Uterus (tissue), 4 donors: ENCODE measurements around the gene KRTAP10-10. TPM values are rescaled to one million over a fixed set of nuclear protein-coding genes. Genes with fewer than 3 reads are reported as not detected.
"Not testable (repeated sequence)": the region's sequence is repeated elsewhere in the genome, so short reads cannot be mapped to it uniquely, and the experiment has no call there.

Experiments
- DNase-seq, 2 donors: peaks; one replicate each; pipeline ENCODE4 v3.0.0-alpha.2; 2019 to 2020
- H3K27ac ChIP-seq, 2 donors: fragments of 200-600 bp; sonication (generic); 1 replicate in 1 of 2; 2 replicates in 1 of 2; pipeline ENCODE4 v1.5.1; 2016 to 2018
- H3K27me3 ChIP-seq, 2 donors: fragments of 200-600 bp; sonication (generic); one replicate each; pipeline ENCODE4 v1.5.1; 2018 to 2019; ENCODE audit warnings: control low read depth in 1 of 2
- H3K36me3 ChIP-seq, 2 donors: fragments of 200-600 bp; sonication (generic); one replicate each; pipeline ENCODE4 v1.5.1; 2019; ENCODE audit warnings: control low read depth in 1 of 2
- H3K4me1 ChIP-seq, 2 donors: fragments of 200-600 bp; sonication (generic); one replicate each; pipeline ENCODE4 v1.5.1; 2018 to 2019; ENCODE audit warnings: control low read depth in 1 of 2
- H3K4me3 ChIP-seq, 2 donors: fragments of 200-600 bp; sonication (generic); 1 replicate in 1 of 2; 2 replicates in 1 of 2; pipeline ENCODE4 v1.5.1; 2018 to 2019; ENCODE audit warnings: mild to moderate bottlenecking in 1 of 2
- H3K9me3 ChIP-seq, 2 donors: fragments of 200-600 bp; sonication (generic); one replicate each; pipeline ENCODE4 v1.5.1; 2019; ENCODE audit warnings: control low read depth in 1 of 2
- POLR2A ChIP-seq, 2 donors: fragments of 450-650 bp; IDR thresholded peaks; one replicate each; pipeline ENCODE4 v1.6.1; 2016; ENCODE audit warnings: antibody characterized with exemption in 2 of 2, mild to moderate bottlenecking in 1 of 2, moderate library complexity in 1 of 2
- intact Hi-C: fragments of 100-400 bp; cut with DNase I; formaldehyde crosslinking; loops from one replicate; pipeline ENCODE4 v1.15.1; 2023; ENCODE audit warnings: low total_unique reads
- total RNA-seq, 4 donors: library from RNA; depleted of rRNA in 3 of 4; stranded (reverse); fragments of >200 nt in 3 of 4; gene quantifications; one replicate each; pipeline versions ENCODE4 v1.1.0 to v1.2.4, GENCODE V29; 2014 to 2023
- TF ChIP-seq, protein P1 (sequence below), 4 experiments: fragments of 200-600 bp in 2 of 4; fragments of 450-650 bp in 2 of 4; sonication (generic) in 2 of 4; IDR thresholded peaks; one replicate each; pipeline ENCODE4 v1.5.1; 2016 to 2019; ENCODE audit warnings: antibody characterized with exemption in 4 of 4, mild to moderate bottlenecking in 2 of 4, moderate library complexity in 1 of 4
- donor health status: DM: yes; HTN: yes; CAD: no.

Gene KRTAP10-10
- total RNA-seq, 4 donors from 2014 or later: not detected

GRCh38 chr21:44626262-44626661 is 10.9 kb upstream of the KRTAP10-10 start:
- TF ChIP-seq POLR2A (IDR thresholded peaks at IDR 0.05): no peak
- TF ChIP-seq, protein P1, sequence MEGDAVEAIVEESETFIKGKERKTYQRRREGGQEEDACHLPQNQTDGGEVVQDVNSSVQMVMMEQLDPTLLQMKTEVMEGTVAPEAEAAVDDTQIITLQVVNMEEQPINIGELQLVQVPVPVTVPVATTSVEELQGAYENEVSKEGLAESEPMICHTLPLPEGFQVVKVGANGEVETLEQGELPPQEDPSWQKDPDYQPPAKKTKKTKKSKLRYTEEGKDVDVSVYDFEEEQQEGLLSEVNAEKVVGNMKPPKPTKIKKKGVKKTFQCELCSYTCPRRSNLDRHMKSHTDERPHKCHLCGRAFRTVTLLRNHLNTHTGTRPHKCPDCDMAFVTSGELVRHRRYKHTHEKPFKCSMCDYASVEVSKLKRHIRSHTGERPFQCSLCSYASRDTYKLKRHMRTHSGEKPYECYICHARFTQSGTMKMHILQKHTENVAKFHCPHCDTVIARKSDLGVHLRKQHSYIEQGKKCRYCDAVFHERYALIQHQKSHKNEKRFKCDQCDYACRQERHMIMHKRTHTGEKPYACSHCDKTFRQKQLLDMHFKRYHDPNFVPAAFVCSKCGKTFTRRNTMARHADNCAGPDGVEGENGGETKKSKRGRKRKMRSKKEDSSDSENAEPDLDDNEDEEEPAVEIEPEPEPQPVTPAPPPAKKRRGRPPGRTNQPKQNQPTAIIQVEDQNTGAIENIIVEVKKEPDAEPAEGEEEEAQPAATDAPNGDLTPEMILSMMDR (IDR thresholded peaks at IDR 0.05): no peak
- intact Hi-C loops: no loop called here

DNA sequence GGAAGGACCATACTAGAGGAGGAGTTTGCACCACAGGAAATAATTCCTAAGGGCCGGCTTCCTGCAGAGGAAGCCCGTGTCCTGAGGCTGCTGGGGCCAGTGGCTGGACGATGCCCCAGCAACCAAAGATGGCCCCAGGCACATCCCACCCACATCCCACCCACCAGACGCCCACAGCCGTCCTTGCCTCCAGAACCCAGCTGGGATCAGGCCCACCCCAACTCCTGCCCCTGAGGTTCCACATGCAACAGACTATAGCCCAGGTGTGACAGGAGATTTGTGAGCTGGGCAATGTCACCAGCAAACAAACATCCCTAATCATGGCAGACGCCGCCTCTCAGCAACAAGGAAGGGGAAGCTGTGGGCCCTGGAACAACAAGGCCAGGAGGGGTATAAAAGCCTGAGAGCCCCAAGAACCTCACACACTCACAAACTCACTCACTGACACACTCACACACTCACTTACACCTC is 10.4 kb upstream of the KRTAP10-10 start, which contains the start of gene KRTAP10-9:
TSS of gene KRTAP10-9 (plus strand) at position 421 of the 471 bp plus-strand sequence. CDS start 79 bp downstream, outside the sequence.
- intact Hi-C loops: no loop called here
- no peak for DNase-seq
- Histone ChIP-seq H3K4me3 (no peak within 1 kb of the TSS), H3K9me3 (peaks cover 0 to 1% of the 10 kb centered on the region in 2 donors), H3K27ac (no peak within 1 kb of the TSS), H3K27me3 (no peaks in the 10 kb centered on the region), H3K36me3 (no peaks in the 10 kb centered on the region), H3K4me1 (no peaks in the 10 kb centered on the region)
- TF ChIP-seq, protein P1 (IDR thresholded peaks at IDR 0.05): no peak
- TF ChIP-seq POLR2A (IDR thresholded peaks at IDR 0.05): no peak

More at GRCh38 chr21:44626262-44626661, 10.9 kb upstream of the KRTAP10-10 start:
- no peak for DNase-seq
- H3K36me3 ChIP-seq: no peaks in the 10 kb centered on the region
- no peaks in the 10 kb centered on the region for H3K4me1 ChIP-seq
- no peaks in the 10 kb centered on the region for H3K27me3 ChIP-seq
- no peak overlapping the region for H3K4me3 ChIP-seq
- no peak overlapping the region for H3K27ac ChIP-seq
- no peaks in the 10 kb centered on the region for H3K9me3 ChIP-seq

DNA sequence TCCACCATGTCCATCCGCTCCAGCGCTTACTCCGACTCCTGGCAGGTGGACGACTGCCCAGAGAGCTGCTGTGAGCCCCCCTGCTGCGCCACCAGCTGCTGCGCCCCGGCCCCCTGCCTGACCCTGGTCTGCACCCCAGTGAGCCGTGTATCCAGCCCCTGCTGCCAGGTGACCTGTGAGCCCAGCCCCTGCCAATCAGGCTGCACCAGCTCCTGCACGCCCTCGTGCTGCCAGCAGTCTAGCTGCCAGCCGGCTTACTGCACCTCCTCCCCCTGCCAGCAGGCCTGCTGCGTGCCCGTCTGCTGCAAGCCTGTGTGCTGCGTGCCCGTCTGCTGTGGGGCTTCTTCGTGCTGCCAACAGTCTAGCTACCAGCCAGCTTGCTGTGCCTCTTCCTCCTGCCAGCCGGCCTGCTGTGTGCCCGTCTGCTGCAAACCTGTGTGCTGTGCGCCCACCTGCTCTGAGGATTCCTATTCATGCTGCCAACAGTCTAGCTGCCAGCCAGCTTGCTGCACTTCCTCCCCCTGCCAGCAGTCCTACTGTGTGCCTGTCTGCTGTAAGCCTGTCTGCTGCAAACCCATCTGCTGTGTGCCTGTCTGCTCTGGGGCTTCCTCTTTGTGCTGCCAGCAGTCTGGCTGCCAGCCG is 9.9 kb upstream of the KRTAP10-10 start:
- H3K4me1 ChIP-seq, DNase-seq, H3K27me3 ChIP-seq, H3K9me3 ChIP-seq, H3K4me3 ChIP-seq, H3K27ac ChIP-seq, intact Hi-C loops, H3K36me3 ChIP-seq: not testable (repeated sequence)

GRCh38 chr21:44627831-44628233 is 9.3 kb upstream of the KRTAP10-10 start:
- H3K9me3 ChIP-seq, DNase-seq, H3K4me1 ChIP-seq, intact Hi-C loops, H3K4me3 ChIP-seq, H3K27ac ChIP-seq, H3K36me3 ChIP-seq, H3K27me3 ChIP-seq: not testable (repeated sequence)

DNA sequence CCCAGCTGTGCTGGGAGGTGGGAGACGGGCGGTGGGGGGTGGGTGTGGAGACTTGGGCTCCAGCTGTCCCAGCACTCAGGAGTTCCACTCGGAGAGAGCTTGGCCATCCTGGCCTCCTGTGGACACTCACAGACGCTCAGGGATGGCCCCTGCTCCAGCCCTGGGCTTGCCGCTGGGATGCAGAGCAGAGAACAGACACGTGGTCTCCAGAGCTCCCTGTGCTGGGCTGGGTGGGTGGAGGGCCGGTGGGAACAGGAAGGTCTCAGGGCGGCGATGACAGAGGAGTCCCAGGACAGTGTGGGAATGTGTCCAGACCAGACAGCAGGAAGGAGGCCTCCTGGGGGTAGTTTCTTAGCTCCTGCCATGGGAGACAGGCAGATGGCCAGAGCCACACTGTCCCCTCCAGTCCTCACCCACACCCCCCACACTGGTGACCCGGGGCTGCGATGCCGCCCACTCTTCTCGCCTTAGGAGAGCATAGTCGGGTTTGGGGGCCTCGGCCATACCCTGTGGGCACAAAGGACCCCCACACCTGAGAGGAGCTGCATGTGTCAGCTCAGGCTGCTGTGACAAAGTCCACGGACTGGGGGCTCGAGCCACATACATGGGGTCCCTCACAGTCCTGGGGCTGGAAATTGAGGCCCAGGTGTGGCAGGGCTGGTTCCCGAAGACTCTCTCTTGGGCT is 8.3 kb upstream of the KRTAP10-10 start:
- peaks cover 0 to 8% of the 10 kb centered on the region in 2 donors for H3K9me3 ChIP-seq
- no peak for TF ChIP-seq POLR2A (IDR thresholded peaks at IDR 0.05)
- TF ChIP-seq, protein P1 (IDR thresholded peaks at IDR 0.05): no peak

DNA sequence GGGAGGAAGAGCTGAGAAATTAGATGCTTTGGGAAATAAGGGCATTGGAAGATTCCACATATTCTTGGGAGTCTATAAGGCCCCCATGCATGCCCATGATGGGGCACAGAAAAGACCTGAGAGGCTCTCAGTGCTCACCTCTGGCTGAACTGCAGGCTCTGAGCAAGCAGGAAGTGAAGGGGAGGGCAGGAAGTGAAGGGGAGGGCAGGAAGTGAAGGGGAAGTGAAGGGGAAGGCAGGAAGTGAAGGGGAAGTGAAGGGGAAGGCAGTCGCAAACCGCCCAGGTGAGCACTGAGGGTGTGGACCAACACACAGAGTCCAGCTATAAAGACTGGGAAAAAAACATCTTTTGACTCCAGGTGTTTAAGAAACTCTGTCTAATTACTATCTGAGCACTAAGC is 6.7 kb upstream of the KRTAP10-10 start:
- H3K4me3 ChIP-seq: no peak overlapping the region
- intact Hi-C loops: no loop called here
- no peak overlapping the region for H3K27ac ChIP-seq
- TF ChIP-seq POLR2A (IDR thresholded peaks at IDR 0.05): no peak
- TF ChIP-seq, protein P1 (IDR thresholded peaks at IDR 0.05): no peak
- H3K36me3 ChIP-seq: no peaks in the 10 kb centered on the region
- DNase-seq: no peak
- no peaks in the 10 kb centered on the region for H3K27me3 ChIP-seq
- peaks cover 0 to 8% of the 10 kb centered on the region in 2 donors for H3K9me3 ChIP-seq
- no peaks in the 10 kb centered on the region for H3K4me1 ChIP-seq

More for the DNA sequence above, 8.3 kb upstream of the KRTAP10-10 start:
- no peak overlapping the region for H3K27ac ChIP-seq
- no peak for DNase-seq
- H3K4me1 ChIP-seq: no peaks in the 10 kb centered on the region
- H3K36me3 ChIP-seq: no peaks in the 10 kb centered on the region
- H3K4me3 ChIP-seq: no peak overlapping the region
- H3K27me3 ChIP-seq: no peaks in the 10 kb centered on the region
- intact Hi-C loops: no loop called here
